GM06990 (cell line): ENCODE data around the gene CENPK.

Experiments
- DNase-seq: peaks from one replicate; pipeline ENCODE4 v3.0.0-alpha.2; 2011; ENCODE audit not compliant: insufficient read length; ENCODE audit errors: extremely low read depth
- H3K27me3 ChIP-seq: replicated peaks from 2 replicates; pipeline ENCODE4 v1.6.0; 2011; ENCODE audit warnings: low read length; ENCODE audit not compliant: control insufficient read depth, insufficient read depth
- H3K36me3 ChIP-seq: 2 replicates; pipeline ENCODE4 v1.5.1; 2011; ENCODE audit warnings: low read length; ENCODE audit not compliant: control insufficient read depth, insufficient read depth
- H3K4me3 ChIP-seq: replicated peaks from 2 replicates; pipeline ENCODE4 v1.5.1; 2011; ENCODE audit warnings: low read depth, mild to moderate bottlenecking, control low read depth, low read length
- CTCF ChIP-seq: IDR thresholded peaks from 2 replicates; pipeline ENCODE4 v1.5.1; 2011; ENCODE audit warnings: low read length, control low read depth, mild to moderate bottlenecking, inconsistent platforms; ENCODE audit not compliant: insufficient read depth, poor library complexity, severe bottlenecking

CENPK gene

DNA sequence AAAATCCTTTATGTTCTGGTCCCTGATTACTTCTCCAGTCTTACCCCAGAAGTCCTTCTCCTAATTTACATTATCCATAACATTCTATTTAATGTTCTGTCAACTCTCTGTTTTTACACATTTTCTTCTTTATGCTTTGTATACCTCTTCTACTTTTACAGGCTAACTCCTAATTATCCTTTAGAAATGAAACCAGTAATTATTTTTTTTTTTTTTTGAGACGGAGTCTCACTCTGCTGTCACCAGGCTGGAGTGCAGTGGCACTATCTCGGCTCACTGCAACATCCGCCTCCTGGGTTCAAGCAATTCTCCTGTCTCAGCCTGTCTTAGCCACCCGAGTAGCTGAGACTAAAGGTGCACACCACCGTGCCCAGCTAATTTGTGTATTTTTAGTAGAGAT lies 9.0 kb downstream of the CENPK start:
- no peaks in the 10 kb centered on the region for H3K27me3 ChIP-seq
- H3K36me3 ChIP-seq: no peaks in the 10 kb centered on the region; the same call in none of the 2 replicates
- TF ChIP-seq CTCF: no peak
- DNase-seq: no peak
- no peak overlapping the region for H3K4me3 ChIP-seq

- no peaks in the 10 kb centered on the region; the same call in 1 of the 2 replicates for H3K36me3 ChIP-seq
- no peak overlapping the region for H3K4me3 ChIP-seq
- no peaks in the 10 kb centered on the region for H3K27me3 ChIP-seq
- TF ChIP-seq CTCF: no peak
- DNase-seq: no peak
Observed at GRCh38 chr5:65548281-65548680, 14.7 kb downstream of the CENPK start.

- DNase-seq: no peak
- Histone ChIP-seq H3K27me3 (no peaks in the 10 kb centered on the region), H3K4me3 (no peak overlapping the region), H3K36me3 (no peaks in the 10 kb centered on the region; the same call in 1 of the 2 replicates)
- TF ChIP-seq CTCF: no peak
Observed at GRCh38 chr5:65546141-65546540, 16.8 kb downstream of the CENPK start.

DNA sequence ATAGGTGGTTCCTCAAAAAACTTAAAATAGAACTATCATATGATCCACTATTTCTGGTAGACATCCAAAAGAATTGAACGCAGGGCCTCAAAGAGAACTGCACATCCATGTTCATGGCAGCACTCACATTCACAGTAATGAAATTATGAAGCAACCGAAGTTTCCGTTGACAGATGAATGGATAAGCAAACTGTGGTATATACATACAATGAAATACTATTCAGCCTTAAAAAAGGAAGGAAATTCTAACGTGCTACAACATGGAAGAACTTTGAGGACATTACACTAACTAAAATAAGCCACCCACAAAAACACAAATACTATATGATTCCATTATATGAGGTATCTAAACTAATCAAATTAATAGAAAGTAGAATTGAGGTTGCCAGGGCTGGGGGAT lies 18.5 kb downstream of the CENPK start:
- TF ChIP-seq CTCF: no peak
- H3K4me3 ChIP-seq: no peak overlapping the region
- no peaks in the 10 kb centered on the region for H3K27me3 ChIP-seq
- DNase-seq: no peak
- no peaks in the 10 kb centered on the region; the same call in none of the 2 replicates for H3K36me3 ChIP-seq

DNA sequence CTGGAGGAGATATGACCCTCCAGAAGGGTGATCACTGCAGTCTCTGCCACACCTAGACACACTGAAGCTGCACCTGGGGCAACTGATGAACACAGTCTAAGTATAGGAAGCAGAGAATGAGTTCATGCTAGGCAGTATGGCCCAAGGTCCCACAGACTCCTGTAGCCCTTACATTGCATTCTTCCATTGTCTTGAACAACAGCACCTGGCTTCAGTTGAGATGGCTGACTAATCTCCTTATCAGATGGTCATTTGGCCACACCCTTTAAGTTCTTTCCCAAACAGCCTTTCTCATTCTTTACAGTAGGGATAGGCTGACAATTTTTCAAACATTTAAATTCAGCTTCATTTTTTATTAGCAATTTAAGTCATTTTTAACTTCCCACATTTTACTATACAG lies 23.1 kb downstream of the CENPK start:
- TF ChIP-seq CTCF: no peak
- no peaks in the 10 kb centered on the region; the same call in none of the 2 replicates for H3K36me3 ChIP-seq

DNA sequence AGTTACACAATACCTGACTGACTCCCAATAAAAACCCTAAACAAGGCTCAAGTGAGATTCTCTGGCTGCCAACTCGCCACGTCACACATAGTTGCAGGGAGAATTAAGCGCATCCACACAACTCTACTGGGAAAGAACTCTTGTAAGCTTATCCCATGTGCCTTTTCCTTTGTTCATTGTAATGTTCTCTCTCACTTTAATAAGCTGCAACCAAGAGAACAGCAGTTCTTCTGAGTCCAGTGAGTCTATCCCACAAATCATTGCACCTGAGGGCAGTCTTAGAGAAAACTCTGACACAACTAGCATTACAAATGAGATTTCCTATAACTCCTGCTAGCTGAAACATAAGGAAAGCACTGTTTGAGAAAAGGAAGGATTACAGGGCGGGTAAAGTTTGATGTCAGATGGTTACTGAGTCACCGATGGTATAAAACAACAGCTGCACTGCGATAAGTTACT lies 27.4 kb downstream of the CENPK start:
- no peak for DNase-seq
- Histone ChIP-seq H3K36me3 (no peaks in the 10 kb centered on the region; the same call in none of the 2 replicates), H3K4me3 (no peak overlapping the region), H3K27me3 (no peaks in the 10 kb centered on the region)
- no peak for TF ChIP-seq CTCF

More for the DNA sequence above, 23.1 kb downstream of the CENPK start:
- DNase-seq: no peak
- no peak overlapping the region for H3K4me3 ChIP-seq
- no peaks in the 10 kb centered on the region for H3K27me3 ChIP-seq
